HL-60 (cell line): ENCODE results near the gene DNAI2.

Experiments used
- DNase-seq, 2 experiments: peaks; one replicate each; pipeline ENCODE4 v3.0.0-alpha.2; 2010 to 2020; ENCODE audit warnings: low read depth in 1 of 2, low spot score in 1 of 2
- H3K27ac ChIP-seq: fragments of 250-450 bp; sonication (Bioruptor Pico); replicated peaks from 2 replicates; pipeline ENCODE4 v1.5.1; 2020; ENCODE audit warnings: mild to moderate bottlenecking, moderate library complexity
- H3K27me3 ChIP-seq: fragments of 250-450 bp; sonication (Bioruptor Pico); 2 replicates; pipeline ENCODE4 v1.5.1; 2021; ENCODE audit warnings: mild to moderate bottlenecking, moderate library complexity; ENCODE audit not compliant: insufficient read depth, poor library complexity, severe bottlenecking
- H3K4me3 ChIP-seq: replicated peaks from 2 replicates; pipeline ENCODE4 v1.5.1; 2011; ENCODE audit warnings: mild to moderate bottlenecking, control low read depth, low read length; ENCODE audit not compliant: insufficient read depth
- GABPA ChIP-seq: IDR thresholded peaks from 2 replicates; pipeline ENCODE4 v1.6.1; 2012; ENCODE audit warnings: low read depth
- POLR2AphosphoS5 ChIP-seq: IDR thresholded peaks from 2 replicates; pipeline ENCODE4 v1.6.1; 2012; ENCODE audit warnings: low read depth
- SPI1 ChIP-seq: IDR thresholded peaks from 2 replicates; pipeline ENCODE4 v1.6.1; 2012; ENCODE audit warnings: low read depth, mild to moderate bottlenecking, borderline replicate concordance
- TF ChIP-seq, protein P1 (sequence below): IDR thresholded peaks from one replicate; pipeline ENCODE4 v1.5.1; 2011; ENCODE audit warnings: low read length, control low read depth, inconsistent platforms; ENCODE audit not compliant: insufficient read depth
- TF ChIP-seq, protein P2 (sequence below): IDR thresholded peaks from 2 replicates; pipeline ENCODE4 v1.6.1; 2012; ENCODE audit warnings: low read depth; ENCODE audit not compliant: insufficient replicate concordance

The DNAI2 gene

DNA sequence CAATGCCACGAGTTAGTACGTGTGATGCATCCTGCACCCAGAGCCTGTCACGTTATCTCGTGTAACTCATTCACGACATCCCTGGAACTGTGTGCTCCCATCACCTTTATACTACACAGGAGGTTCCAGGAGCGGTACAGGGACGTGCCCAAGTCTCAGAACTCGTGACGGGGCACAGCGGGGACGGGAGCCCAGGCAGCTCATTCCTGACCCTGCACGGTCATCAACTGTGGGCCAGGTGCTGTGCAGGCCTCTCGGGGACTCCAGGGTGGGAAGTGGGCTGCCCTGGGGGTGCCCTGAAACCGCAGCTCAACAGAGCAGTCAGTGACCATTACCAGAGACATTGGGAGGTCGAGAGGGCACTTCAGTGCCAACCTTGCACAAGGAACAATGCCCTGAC, 40.8 kb downstream of the DNAI2 start:
- Histone ChIP-seq H3K27ac (no peak overlapping the region), H3K27me3 (no peaks in the 10 kb centered on the region), H3K4me3 (no peak overlapping the region)
- no peak for DNase-seq
- TF ChIP-seq SPI1: no peak
- TF ChIP-seq, protein P1, sequence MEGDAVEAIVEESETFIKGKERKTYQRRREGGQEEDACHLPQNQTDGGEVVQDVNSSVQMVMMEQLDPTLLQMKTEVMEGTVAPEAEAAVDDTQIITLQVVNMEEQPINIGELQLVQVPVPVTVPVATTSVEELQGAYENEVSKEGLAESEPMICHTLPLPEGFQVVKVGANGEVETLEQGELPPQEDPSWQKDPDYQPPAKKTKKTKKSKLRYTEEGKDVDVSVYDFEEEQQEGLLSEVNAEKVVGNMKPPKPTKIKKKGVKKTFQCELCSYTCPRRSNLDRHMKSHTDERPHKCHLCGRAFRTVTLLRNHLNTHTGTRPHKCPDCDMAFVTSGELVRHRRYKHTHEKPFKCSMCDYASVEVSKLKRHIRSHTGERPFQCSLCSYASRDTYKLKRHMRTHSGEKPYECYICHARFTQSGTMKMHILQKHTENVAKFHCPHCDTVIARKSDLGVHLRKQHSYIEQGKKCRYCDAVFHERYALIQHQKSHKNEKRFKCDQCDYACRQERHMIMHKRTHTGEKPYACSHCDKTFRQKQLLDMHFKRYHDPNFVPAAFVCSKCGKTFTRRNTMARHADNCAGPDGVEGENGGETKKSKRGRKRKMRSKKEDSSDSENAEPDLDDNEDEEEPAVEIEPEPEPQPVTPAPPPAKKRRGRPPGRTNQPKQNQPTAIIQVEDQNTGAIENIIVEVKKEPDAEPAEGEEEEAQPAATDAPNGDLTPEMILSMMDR: no peak
- TF ChIP-seq, protein P2, sequence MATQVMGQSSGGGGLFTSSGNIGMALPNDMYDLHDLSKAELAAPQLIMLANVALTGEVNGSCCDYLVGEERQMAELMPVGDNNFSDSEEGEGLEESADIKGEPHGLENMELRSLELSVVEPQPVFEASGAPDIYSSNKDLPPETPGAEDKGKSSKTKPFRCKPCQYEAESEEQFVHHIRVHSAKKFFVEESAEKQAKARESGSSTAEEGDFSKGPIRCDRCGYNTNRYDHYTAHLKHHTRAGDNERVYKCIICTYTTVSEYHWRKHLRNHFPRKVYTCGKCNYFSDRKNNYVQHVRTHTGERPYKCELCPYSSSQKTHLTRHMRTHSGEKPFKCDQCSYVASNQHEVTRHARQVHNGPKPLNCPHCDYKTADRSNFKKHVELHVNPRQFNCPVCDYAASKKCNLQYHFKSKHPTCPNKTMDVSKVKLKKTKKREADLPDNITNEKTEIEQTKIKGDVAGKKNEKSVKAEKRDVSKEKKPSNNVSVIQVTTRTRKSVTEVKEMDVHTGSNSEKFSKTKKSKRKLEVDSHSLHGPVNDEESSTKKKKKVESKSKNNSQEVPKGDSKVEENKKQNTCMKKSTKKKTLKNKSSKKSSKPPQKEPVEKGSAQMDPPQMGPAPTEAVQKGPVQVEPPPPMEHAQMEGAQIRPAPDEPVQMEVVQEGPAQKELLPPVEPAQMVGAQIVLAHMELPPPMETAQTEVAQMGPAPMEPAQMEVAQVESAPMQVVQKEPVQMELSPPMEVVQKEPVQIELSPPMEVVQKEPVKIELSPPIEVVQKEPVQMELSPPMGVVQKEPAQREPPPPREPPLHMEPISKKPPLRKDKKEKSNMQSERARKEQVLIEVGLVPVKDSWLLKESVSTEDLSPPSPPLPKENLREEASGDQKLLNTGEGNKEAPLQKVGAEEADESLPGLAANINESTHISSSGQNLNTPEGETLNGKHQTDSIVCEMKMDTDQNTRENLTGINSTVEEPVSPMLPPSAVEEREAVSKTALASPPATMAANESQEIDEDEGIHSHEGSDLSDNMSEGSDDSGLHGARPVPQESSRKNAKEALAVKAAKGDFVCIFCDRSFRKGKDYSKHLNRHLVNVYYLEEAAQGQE: no peak
- no peak for TF ChIP-seq POLR2AphosphoS5
- no peak for TF ChIP-seq GABPA

DNA sequence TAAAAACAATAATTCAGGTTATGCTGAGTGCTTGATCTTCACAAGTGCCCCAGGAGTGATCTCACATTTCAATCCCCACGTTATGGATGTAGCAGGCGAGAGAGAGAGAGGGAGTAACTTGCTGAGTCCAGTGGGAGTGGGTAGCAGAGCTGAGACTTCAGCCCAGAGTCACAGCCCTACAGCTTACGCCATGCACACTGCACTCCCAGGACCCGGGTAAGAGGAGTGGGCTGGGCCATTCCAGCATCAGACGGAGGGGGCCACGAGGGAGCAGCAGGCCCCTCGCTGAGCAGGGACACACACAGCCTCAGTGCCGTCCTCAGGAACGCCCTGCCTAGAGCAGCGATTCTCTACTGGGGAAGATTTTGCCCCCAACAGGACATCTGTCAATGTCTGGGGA, 42.2 kb downstream of the DNAI2 start:
- no peak overlapping the region for H3K27ac ChIP-seq
- no peak for DNase-seq
- no peak overlapping the region for H3K4me3 ChIP-seq
- no peak for TF ChIP-seq POLR2AphosphoS5
- TF ChIP-seq, protein P1: no peak
- no peak for TF ChIP-seq SPI1
- no peak for TF ChIP-seq GABPA
- TF ChIP-seq, protein P2: no peak
- no peaks in the 10 kb centered on the region for H3K27me3 ChIP-seq

DNA sequence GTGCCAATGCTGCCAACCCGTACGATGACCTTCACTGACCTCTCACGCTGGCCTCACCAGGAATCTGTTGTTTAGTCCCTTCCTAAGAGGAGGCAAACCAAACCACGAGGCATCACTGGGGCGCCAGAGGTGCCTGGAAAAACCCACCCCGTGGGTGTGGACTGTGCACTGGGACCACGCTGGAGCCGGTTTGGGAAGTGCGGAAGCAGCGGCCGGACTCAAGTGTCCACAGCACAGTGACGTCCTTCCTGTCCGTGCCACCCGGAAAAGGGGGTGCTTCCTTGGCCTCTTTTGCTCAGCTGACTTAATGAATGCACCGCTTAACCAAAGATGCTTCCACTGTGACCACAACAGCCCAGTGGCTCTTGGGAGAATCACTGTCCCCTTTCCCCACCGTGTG, 43.0 kb downstream of the DNAI2 start:
- Histone ChIP-seq H3K27ac (no peak overlapping the region), H3K4me3 (no peak overlapping the region), H3K27me3 (no peaks in the 10 kb centered on the region)
- TF ChIP-seq GABPA: no peak
- TF ChIP-seq, protein P2: no peak
- TF ChIP-seq, protein P1: no peak
- TF ChIP-seq SPI1: no peak
- TF ChIP-seq POLR2AphosphoS5: no peak
- DNase-seq: no peak
